Natural killer cell (primary cell): ENCODE measurements around the gene ZNF276. TPM values are rescaled to one million over a fixed set of nuclear protein-coding genes. Genes with fewer than 3 reads are reported as not detected.

Source experiments
- ATAC-seq, 3 donors: fragments of 150-1000 bp in 2 of 3; fragments of 200-7000 bp in 1 of 3; cut with Tn5 transposase; 1 replicate in 1 of 3; 2 replicates in 2 of 3; pipeline ENCODE4 v1.10.0; 2021; ENCODE audit warnings: mild to moderate bottlenecking in 2 of 3, moderate library complexity in 2 of 3
- DNase-seq, 2 donors: peaks; one replicate each; pipeline versions ENCODE4 v3.0.0 to v3.0.0-alpha.2; 2013 to 2021; ENCODE audit warnings: mixed read lengths in 1 of 2
- H3K27ac ChIP-seq: one replicate; pipeline ENCODE4 v1.5.1; 2013; ENCODE audit warnings: mild to moderate bottlenecking, low read length
- H3K27me3 ChIP-seq: one replicate; pipeline ENCODE4 v1.6.1; 2013; ENCODE audit warnings: low read length; ENCODE audit not compliant: control insufficient read depth, insufficient read depth
- H3K36me3 ChIP-seq: one replicate; pipeline ENCODE4 v1.6.1; 2013; ENCODE audit warnings: low read length; ENCODE audit not compliant: control insufficient read depth, insufficient read depth
- H3K4me1 ChIP-seq: one replicate; pipeline ENCODE4 v1.6.1; 2013; ENCODE audit warnings: low read length; ENCODE audit not compliant: control insufficient read depth, insufficient read depth
- H3K4me3 ChIP-seq: one replicate; pipeline ENCODE4 v1.5.1; 2013; ENCODE audit warnings: low read length
- H3K9me3 ChIP-seq: one replicate; pipeline ENCODE4 v1.6.1; 2013; ENCODE audit warnings: low read length; ENCODE audit not compliant: control insufficient read depth, insufficient read depth
- H3K27ac Mint-ChIP-seq, 2 donors: one replicate each; pipeline ENCODE4 v1.8.0; 2022; ENCODE audit warnings: mild to moderate bottlenecking in 2 of 2, mixed read lengths in 2 of 2, moderate library complexity in 1 of 2
- H3K27me3 Mint-ChIP-seq, 2 donors: one replicate each; pipeline ENCODE4 v1.8.0; 2022; ENCODE audit warnings: low read depth in 2 of 2, mixed read lengths in 2 of 2
- H3K36me3 Mint-ChIP-seq: one replicate; pipeline ENCODE4 v1.8.0; 2022; ENCODE audit warnings: mixed read lengths
- H3K4me1 Mint-ChIP-seq, 2 donors: one replicate each; pipeline ENCODE4 v1.8.0; 2022; ENCODE audit warnings: mixed read lengths in 2 of 2
- H3K4me3 Mint-ChIP-seq: one replicate; pipeline ENCODE4 v1.8.0; 2022; ENCODE audit warnings: mild to moderate bottlenecking, moderate library complexity, mixed read lengths
- H3K9me3 Mint-ChIP-seq, 2 donors: one replicate each; pipeline ENCODE4 v1.8.0; 2022; ENCODE audit warnings: mixed read lengths in 2 of 2
- CTCF ChIP-seq: fragments of 200-600 bp; IDR thresholded peaks from one replicate; pipeline ENCODE4 v1.8.0; 2022; ENCODE audit warnings: antibody characterized with exemption
- WGBS: methylation state at CpG from one replicate; pipeline ENCODE4 v1.1.7; 2013; ENCODE audit warnings: missing lambda C conversion rate; ENCODE audit not compliant: insufficient coverage; 5-methylcytosine and 5-hydroxymethylcytosine counted together
- intact Hi-C: fragments of 100-400 bp; cut with micrococcal nuclease; formaldehyde crosslinking; loops from one replicate; pipeline ENCODE4 v1.14.2; 2022
- total RNA-seq, 4 donors: library from RNA; stranded (reverse); fragments of 120-200 nt in 1 of 4; gene quantifications; one replicate each; pipeline versions ENCODE4 v1.2.3 to v1.2.4, GENCODE V29; 2013 to 2022

Gene ZNF276
- total RNA-seq, 3 donors from 2014 or later (not counting 1 experiment from before 2014, with no cell fraction given), result 146 to 206 (median 186) TPM

- no peak for TF ChIP-seq CTCF
These were observed 24.7 kb downstream of the ZNF276 start for GRCh38 chr16:89746043-89746442.

GRCh38 chr16:89748076-89748475 is 26.7 kb downstream of the ZNF276 start:
- H3K9me3 ChIP-seq, result no peaks in the 10 kb centered on the region
- intact Hi-C loops, result no loop called here
- no peaks in the 10 kb centered on the region for H3K27me3 ChIP-seq
- H3K27ac ChIP-seq, result no peak overlapping the region
- H3K4me1 ChIP-seq, result peaks cover 7% of the 10 kb centered on the region
- Mint-ChIP-seq H3K36me3 (no peaks in the 10 kb centered on the region), H3K4me1 (peaks cover 4 to 22% of the 10 kb centered on the region in 2 donors), H3K27me3 (no peaks in the 10 kb centered on the region), H3K27ac (no peak overlapping the region), H3K9me3 (no peaks in the 10 kb centered on the region), H3K4me3 (no peak overlapping the region)
- TF ChIP-seq CTCF, result no peak
- H3K4me3 ChIP-seq, result no peak overlapping the region
- ATAC-seq, result no peak
- 99% methylated on average over 9 of the region's 9 CpGs for WGBS
- no peak for DNase-seq
- peaks cover 46% of the 10 kb centered on the region for H3K36me3 ChIP-seq

More at GRCh38 chr16:89746043-89746442, 24.7 kb downstream of the ZNF276 start:
- Mint-ChIP-seq H3K9me3 (no peaks in the 10 kb centered on the region), H3K27ac (no peak overlapping the region), H3K36me3 (no peaks in the 10 kb centered on the region), H3K4me1 (peaks cover 0 to 17% of the 10 kb centered on the region in 2 donors), H3K4me3 (no peak overlapping the region), H3K27me3 (no peaks in the 10 kb centered on the region)
- no peak for ATAC-seq
- peaks cover 47% of the 10 kb centered on the region for H3K36me3 ChIP-seq
- H3K27me3 ChIP-seq, result no peaks in the 10 kb centered on the region
- WGBS, result 92% methylated on average over 15 of the region's 15 CpGs
- H3K4me3 ChIP-seq, result no peak overlapping the region
- peaks cover 11% of the 10 kb centered on the region for H3K4me1 ChIP-seq
- DNase-seq, result no peak
- no peaks in the 10 kb centered on the region for H3K9me3 ChIP-seq
- intact Hi-C loops, result no loop called here
- H3K27ac ChIP-seq, result no peak overlapping the region

GRCh38 chr16:89748921-89749320 is 27.6 kb downstream of the ZNF276 start:
- Mint-ChIP-seq H3K27me3 (no peaks in the 10 kb centered on the region), H3K4me1 (peaks cover 8 to 24% of the 10 kb centered on the region in 2 donors), H3K27ac (no peak overlapping the region), H3K9me3 (no peaks in the 10 kb centered on the region), H3K4me3 (no peak overlapping the region), H3K36me3 (no peaks in the 10 kb centered on the region)
- H3K36me3 ChIP-seq, result peaks cover 46% of the 10 kb centered on the region
- no peak overlapping the region for H3K4me3 ChIP-seq
- no peak for DNase-seq
- over 99% methylated on average over 6 of the region's 11 CpGs for WGBS
- no peaks in the 10 kb centered on the region for H3K9me3 ChIP-seq
- TF ChIP-seq CTCF, result no peak
- H3K4me1 ChIP-seq, result peaks cover 6% of the 10 kb centered on the region
- intact Hi-C loops, result no loop called here
- no peak overlapping the region for H3K27ac ChIP-seq
- no peak for ATAC-seq
- no peaks in the 10 kb centered on the region for H3K27me3 ChIP-seq

- no peaks in the 10 kb centered on the region for H3K9me3 Mint-ChIP-seq
- intact Hi-C loops, result no loop called here
- H3K36me3 Mint-ChIP-seq, result no peaks in the 10 kb centered on the region
- H3K27me3 Mint-ChIP-seq, result no peaks in the 10 kb centered on the region
- Histone ChIP-seq H3K9me3 (no peaks in the 10 kb centered on the region), H3K4me3 (no peak overlapping the region), H3K27me3 (no peaks in the 10 kb centered on the region), H3K36me3 (peaks cover 42% of the 10 kb centered on the region), H3K27ac (no peak overlapping the region), H3K4me1 (peaks cover 6% of the 10 kb centered on the region)
- ATAC-seq (no peak), DNase-seq (no peak)
- 60% methylated on average over 10 of the region's 10 CpGs for WGBS
- no peak overlapping the region for H3K4me3 Mint-ChIP-seq
- H3K27ac Mint-ChIP-seq, result peak overlapping the region in 1 of 2 donors; percentile 70
- TF ChIP-seq CTCF, result no peak
- H3K4me1 Mint-ChIP-seq, result peaks cover 8 to 27% of the 10 kb centered on the region in 2 donors
These were observed 28.3 kb downstream of the ZNF276 start for GRCh38 chr16:89749637-89750036.
